GM19467 (cell line): Measurements from ENCODE around the gene NKX1-2.

Experiments
- ATAC-seq: cut with Tn5 transposase; IDR thresholded peaks from one replicate; pipeline ENCODE4 v1.9.1; 2021; ENCODE audit warnings: mild to moderate bottlenecking, moderate library complexity; ENCODE audit not compliant: unreplicated experiment

Gene NKX1-2

DNA sequence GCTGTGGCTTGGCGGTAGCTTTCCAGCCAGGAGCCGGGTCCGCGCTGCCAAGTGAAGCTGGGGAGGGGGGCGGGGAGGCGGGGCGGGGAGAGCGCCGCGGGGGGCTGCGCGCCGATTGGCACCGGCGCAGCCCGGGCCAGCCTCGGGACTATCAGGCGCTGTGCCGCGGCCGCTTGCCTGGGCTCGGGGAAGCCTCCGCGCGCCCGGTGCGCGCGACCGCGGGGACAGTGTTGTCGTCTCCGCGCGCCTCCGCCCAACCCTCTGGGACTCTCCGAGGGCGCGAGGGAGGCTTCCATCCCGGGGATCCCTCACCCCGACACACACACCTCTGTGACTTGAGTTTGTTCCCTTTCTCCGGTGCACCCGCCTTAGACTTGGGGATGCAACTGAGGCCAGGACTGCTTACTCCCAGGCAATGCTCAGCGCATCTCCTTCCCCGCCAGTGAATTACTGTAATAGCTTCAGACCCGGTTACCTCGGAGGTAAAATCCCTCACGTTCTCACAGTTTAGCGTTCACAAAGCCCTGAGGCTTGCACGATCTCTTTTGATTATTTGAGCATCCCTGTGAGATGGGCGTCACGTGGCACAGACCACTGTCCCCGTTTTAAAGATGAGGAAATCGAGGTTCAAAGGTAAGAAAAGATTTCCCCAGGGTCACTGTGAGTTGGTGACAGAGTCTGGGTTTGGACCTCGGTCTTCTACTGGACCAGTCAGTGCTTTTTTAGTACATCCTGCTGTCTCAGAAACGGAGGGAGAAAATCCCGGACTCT is at the start of gene NKX1-2:
Gene NKX1-2 (minus strand): TSS at position 24 of the 771 bp plus-strand sequence. CDS start 92 bp downstream, outside the sequence.
- no peak for ATAC-seq

GRCh38 chr10:124498056-124498455 is 48.2 kb upstream of the NKX1-2 start:
- no peak for ATAC-seq

DNA sequence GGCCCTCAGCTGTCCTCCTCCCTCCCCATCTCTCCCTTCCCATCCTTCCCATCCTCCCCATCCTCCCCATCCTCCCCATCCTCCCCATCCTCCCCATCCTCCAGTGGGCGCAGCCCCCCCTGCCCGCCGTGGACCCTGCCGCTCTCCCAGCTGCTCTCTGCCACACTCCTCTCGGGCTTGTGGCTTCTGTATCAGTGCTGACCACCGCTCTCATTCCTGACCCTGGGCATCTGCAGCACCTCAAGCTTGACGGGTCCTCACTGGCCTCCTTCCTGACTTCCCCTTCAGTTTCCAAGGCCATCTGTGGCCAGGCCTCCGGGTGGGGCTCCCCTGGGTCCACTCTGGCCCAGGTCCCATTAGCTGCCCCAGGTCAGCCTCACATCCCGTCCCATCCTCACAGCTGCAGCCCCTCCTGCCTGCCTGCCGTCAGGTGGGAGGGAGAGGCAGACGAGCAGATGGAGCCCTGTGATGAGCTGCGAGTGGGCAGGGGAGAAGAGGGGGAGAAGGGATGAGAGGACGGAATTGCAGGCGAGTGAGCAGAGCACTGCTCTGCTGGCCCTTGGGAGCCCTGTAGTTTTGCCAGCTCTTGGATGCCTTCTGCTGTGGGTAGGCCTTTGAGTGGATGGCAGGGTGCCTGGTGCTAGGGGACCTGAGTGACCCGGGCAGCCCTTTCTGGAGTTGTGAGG is 47.5 kb upstream of the NKX1-2 start:
- ATAC-seq = no peak

GRCh38 chr10:124496620-124497019 is 46.8 kb upstream of the NKX1-2 start:
- no peak for ATAC-seq

DNA sequence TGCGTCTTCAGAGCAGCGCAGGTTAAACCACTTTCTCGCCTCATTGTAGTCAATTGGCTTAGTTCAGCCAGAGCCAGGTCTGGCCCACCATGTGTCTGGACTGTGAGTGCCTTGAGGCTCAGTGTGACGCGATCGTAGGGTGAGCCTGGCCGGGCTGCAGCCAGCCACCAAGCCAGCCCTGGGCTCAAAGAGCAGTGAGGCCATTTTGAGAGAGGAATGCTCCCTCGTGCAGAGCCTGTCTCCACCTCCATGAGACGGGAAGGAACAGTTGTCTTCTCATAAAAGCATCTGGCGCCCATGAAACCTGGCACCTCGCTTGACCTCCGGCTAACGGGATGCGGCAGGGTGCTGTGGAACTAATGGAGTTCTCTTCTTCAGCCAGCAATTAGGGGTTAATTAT is 46.3 kb upstream of the NKX1-2 start:
- no peak for ATAC-seq

DNA sequence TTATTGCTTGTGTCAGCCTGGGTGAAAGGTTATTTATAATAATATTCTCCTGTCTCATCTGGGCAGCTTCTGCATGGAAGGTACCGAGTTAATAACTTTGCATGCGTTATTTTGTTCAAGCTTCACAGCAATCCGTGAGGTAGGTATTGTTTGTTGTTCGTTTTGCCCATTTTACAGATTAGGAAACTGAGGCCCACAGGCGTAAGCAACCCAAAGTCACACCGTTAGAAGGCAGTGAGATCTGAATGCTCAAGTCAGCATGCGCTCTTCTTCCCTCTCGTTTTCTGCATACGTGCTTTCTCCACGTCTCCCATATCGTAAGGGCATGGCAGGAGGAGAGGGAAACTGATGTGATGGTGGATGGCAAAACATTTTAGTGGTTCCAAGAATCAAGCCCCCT is 45.9 kb upstream of the NKX1-2 start:
- ATAC-seq = no peak

GRCh38 chr10:124495162-124495561 is 45.3 kb upstream of the NKX1-2 start:
- ATAC-seq = no peak

DNA sequence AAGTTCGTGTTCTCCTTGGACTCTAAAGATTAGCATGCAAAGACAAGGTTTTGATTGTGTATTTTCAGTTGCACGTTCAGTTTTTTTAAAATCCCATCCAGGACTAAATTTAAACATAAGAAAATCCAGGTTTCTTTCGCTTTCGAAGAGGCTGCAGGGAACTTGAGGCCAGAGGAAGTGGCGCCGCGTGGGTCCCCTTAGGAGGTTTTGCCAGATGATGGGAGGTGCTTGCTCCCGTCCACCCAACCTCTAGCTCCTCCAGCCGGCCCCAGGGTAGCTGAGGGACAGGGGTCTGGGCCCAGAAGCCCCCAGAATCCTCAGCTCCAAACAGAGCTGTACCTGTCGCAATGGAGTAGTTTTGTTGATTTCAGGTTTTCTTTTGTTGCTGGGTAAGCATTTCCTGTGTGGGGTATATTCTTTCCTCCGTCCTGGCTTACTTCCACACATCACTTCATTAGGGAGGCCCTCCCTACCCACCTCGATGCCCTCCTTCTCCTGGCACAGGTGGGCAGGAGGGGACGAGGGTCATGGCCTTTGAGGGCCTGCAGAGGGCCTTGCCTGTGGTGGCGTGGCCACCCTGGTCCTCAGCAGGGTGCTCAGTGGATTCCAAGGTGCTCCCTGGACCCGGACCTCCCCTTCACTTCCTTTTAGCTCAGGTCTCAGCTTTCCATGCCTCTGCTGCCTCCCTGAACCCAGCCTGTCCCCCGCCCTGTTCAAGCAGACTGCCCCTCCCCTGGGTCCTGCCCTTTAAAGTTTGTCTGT is 44.4 kb upstream of the NKX1-2 start:
- no peak for ATAC-seq

- ATAC-seq = no peak
Observed at GRCh38 chr10:124493214-124493882, 43.5 kb upstream of the NKX1-2 start.

DNA sequence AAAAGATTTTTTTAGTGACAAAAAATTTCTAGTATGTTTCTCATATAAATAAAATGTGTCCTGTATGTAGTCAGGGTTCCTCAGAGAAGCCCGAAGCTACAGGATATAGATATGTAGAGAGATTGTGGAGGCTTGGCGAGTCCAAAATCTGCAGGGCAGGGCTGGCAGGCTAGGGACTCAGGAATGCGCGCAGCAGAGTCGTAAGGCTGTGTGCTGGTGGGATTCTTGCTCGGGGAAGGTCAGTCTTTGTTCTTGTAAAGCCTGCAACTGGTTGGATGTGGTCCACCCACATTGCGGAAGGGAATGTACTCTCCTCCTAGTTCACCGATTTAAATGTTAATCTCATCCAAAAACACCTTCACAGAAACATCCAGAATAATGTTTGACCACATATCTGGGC is 42.4 kb upstream of the NKX1-2 start:
- ATAC-seq = no peak

DNA sequence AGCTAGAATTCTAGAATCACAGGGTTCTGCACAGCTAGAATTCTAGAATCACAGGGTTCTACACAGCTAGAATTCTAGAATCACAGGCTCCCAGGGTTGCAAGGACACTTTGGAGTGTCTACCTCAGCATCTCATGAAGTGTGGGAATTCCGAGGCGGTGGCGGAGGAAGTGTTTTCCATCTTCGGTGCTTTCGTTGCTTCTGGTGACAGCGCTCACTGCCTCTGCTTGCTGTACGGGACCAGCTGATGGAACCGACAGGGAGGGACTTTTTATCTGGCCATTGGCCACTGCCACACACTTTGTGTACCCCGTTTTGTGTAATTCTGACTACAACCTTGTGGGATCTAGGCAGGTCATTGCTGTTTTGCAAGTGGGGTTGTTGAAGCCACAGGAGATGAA is 41.3 kb upstream of the NKX1-2 start:
- no peak for ATAC-seq

DNA sequence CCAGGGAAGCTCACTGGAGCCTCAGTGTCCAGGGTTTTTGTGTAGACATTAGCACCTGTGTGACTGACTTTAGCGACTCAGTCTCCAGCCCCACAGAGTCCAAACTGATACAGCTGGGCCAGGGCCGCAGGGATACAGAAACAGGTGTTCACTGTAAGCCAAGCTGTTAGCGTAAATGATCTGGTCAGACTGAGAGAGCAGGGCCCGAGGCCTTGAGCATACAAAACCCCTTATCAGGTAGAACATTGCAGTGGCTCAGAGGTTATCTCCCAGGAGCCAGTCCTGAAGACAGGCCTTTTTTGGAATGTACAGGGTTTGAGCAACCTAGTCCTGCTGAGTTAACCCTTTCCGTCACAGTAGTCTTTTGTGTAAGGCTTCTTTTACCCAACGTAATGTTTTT is 36.8 kb upstream of the NKX1-2 start:
- ATAC-seq = no peak

- no peak for ATAC-seq
Observed at GRCh38 chr10:124484661-124485060, 34.8 kb upstream of the NKX1-2 start.

DNA sequence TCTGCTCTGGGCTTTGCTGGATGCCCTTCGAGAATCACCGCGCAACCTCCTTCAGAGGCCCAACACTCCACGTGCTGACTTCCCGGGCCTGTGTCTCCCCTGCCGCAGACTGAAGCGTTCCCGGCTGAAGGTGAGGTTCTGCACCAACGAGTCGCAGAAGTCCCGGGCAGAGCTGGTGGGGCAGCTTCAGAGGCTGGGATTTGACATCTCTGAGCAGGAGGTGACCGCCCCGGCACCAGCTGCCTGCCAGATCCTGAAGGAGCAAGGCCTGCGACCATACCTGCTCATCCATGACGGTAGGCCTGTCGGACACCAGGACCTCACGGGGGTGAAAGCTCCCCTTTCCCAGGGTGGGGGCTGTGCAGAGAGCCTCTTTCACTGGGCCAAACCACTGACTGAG is 34.2 kb upstream of the NKX1-2 start:
- ATAC-seq = no peak

- ATAC-seq = no peak
Observed at GRCh38 chr10:124482876-124483275, 33.0 kb upstream of the NKX1-2 start.

- no peak for ATAC-seq
Observed at GRCh38 chr10:124482236-124482800, 32.5 kb upstream of the NKX1-2 start.

- no peak for ATAC-seq
Observed at GRCh38 chr10:124481717-124482116, 31.9 kb upstream of the NKX1-2 start.

- ATAC-seq = no peak
Observed at GRCh38 chr10:124480860-124481259, 31.0 kb upstream of the NKX1-2 start.

- no peak for ATAC-seq
Observed at GRCh38 chr10:124478515-124478914, 28.7 kb upstream of the NKX1-2 start.

DNA sequence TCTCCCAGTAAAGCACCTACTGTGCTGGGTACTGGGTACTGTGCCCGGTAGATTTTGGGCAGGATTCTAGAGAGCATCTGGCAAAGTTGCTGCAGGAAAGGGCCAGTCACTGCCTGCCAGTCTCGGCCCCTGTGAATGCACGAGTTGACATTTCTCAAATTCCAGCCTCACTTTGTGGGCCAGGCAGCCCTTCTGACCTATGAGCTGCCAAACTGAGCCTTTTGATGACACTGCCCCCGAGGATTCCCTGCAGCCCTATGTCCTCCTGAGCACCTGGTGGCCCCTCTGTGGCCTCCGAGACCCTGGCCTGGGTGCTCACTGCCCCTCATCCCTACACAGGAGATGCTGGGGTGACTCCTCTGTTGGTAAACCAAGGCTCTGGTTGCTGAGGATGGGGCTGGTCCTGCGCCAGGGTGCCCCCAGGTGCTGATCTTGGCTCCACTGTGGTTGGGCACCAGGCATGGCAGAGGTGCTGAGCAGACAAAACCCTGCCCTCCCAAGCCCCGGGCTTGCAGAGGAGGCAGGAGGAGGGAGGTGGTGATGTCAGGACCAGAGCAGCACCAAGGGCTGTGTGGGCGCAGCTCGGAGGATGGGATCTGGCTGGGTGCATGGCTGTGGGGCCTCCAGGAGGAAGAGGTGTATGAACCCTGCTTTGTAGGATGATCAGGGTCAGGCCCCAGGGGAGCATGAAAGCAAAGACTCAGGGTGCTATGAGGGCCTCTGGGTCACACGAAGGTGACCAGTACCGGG is 28.0 kb upstream of the NKX1-2 start:
- ATAC-seq = no peak
